Prostate gland (tissue), 2 donors: ENCODE results near the gene TMEM161A.
"Not testable (repeated sequence)": the region's sequence is repeated elsewhere in the genome, so short reads cannot be mapped to it uniquely, and the experiment has no call there.

ENCODE experiments used
- CTCF ChIP-seq, 4 experiments: fragments of 200-600 bp in 2 of 4; fragments of 450-650 bp in 2 of 4; sonication (generic) in 2 of 4; IDR thresholded peaks; 1 replicate in 3 of 4; 2 replicates in 1 of 4; pipeline ENCODE4 v1.5.1; 2016 to 2019; ENCODE audit warnings: antibody characterized with exemption in 4 of 4, mild to moderate bottlenecking in 2 of 4, moderate library complexity in 2 of 4
- POLR2A ChIP-seq: fragments of 450-650 bp; IDR thresholded peaks from one replicate; pipeline ENCODE4 v1.6.1; 2016; ENCODE audit warnings: antibody characterized with exemption, mild to moderate bottlenecking

DNA sequence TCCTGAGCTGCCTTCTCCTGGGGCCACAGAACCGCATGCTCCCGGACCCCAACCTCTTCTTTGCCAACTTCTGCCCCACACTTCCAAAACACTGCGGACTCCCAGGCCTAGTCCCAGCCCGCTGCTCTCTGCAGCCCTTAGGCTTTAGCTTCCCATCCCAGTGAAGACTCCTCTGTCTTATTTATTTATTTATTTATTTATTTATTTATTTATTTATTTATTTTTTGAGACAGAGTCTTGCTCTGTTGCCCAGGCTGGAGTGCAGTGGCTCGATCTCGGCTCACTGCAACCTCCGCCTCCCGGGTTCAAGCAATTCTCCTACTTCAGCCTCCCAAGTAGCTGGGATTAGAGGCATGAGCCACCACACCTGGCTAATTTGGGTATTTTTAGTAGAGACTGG lies 10.2 kb upstream of the TMEM161A start:
- TF ChIP-seq CTCF (IDR thresholded peaks at IDR 0.05); POLR2A: not testable (repeated sequence)
